Measurements from ENCODE around the gene ACBD6.

Gene ACBD6

DNA sequence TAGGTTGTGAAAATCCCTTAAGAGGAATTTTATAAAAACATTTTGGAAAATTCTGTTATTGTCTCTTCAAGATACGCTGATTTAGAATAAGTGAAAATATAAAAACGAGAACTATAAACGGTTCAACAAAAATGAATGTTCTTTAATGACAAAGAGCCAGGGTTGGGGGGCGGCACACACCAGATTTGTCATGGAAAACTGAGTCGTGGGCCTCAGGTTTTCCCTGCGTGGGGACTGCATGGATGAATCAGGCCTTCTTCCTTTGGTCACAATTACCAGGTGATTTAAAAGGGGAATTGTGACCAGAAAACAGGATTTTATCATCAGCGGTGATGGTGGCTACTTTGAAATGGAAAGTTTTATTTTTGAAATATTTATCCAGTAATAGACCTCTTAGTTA lies 263.7 kb downstream of the ACBD6 start:
- H3K4me3 ChIP-seq (ENCODE audit: low read depth, low read length): no peak overlapping the region
- TF ChIP-seq CTCF (IDR thresholded peaks at IDR 0.05; ENCODE audit: low read depth, low read length): no peak
